ENCODE measurements around the gene FAM221B.

The FAM221B gene

DNA sequence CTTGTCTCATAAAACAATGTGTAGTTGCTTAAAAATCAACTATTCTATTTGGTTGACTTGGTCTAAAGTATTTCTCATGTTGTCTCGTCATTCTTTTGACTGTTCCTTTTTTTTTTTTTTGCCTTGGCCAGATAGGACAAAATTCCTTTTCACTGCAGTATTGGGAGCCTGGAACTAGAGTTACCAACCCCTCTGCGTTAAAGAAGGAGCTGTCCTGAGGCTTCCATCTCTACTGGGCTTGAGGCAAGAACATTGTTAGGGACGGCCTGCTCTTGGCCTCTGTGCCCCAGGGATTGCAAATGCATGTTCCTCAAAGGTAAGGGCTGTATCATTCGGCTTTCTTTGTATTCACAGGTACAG, 38.5 kb downstream of the FAM221B start:
- no peak for DNase-seq

DNA sequence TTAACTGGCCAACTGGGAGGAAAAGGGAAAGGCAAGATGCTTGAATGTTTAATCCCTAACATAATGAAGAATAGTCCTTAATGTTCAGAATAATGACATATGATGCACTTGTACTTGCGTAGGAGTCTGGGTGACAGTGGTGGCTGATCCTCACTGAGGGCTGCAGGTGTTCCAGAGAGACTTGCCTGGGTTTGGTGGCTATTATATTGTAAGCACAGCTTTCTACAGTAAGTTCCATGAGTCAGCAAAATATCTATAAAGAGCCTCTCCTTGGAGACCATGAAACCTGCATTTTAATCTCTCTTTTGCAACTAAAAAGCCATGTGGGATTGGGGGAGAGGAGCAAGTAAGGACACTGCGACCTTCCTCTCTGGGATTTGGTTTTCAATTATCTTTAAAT, 39.0 kb downstream of the FAM221B start:
- no peak for DNase-seq

DNA sequence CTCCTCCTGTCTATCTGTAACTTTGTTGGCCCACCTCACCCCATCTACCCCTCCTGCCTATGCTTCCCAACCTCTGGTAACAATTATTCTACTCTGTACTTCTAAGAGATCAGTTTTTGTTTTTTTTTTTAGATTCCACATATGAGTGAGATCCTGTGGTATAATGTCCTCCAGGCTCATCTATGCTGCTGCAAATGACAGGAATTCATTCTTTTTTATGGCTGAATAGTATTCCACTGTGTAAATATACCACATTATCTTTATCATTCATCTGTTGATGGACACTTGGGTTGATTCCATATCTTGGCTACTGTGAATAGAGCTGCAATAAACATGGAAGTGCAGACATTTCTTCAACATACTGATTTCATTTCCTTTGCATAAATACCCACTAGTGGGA, 45.1 kb downstream of the FAM221B start:
- DNase-seq = no peak

DNA sequence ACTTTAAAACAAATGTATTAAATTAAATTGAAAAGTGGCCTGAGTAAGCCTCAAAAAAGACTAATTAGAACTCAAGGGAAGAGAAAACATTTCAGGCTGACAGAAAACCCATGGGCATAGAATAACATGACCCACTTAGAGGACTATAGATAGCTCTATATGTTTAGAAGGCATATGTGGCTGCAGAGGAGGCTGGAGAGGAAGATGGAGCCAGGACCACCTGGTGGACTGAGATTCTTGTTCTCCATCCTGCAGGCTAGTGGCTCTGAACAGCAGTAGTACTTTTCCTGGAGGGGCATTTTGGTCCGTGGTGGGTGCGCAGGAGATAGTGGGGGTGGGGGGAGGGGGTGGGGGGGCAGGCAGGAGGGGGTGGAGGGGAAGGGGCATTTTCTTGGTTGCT, 47.5 kb downstream of the FAM221B start:
- DNase-seq = no peak

DNA sequence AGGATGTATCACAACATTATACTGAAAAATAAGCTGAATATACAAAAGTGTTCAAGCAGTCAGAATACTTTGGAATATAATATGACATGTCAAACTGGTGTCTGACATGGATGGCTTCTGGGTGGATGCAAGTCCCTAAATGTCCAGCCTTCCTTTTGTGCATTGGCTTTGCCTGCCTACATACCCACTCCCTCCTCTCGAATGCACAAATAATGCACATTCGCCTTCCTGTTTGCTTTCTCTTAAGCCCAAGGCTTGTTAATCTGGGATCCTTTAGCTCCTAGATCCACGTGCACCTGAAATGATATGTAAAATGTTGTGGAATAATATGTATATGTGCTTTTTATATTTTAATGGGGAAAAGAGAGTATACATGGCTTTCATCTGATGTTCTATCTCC, 50.0 kb downstream of the FAM221B start:
- no peak for DNase-seq

DNA sequence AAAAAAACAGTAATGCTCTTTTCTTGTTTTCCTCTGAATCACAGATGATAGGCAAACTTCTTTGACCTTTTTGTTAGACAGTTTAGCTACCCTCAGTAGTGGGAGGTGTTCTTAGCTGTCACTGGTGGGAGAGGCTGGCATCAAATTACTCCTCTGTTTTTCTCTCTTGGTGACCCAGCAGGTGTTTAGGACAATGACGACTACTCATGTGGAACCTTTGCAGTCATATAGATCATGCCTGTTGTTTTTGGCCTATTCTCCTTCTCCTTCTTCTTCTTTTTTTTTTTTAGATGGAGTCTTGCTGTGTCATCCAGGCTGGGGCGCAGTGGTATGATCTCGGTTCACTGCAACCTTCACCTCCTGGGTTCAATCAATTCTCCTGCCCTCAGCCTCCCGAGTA, 52.5 kb downstream of the FAM221B start:
- peak; percentile 85 for DNase-seq

DNA sequence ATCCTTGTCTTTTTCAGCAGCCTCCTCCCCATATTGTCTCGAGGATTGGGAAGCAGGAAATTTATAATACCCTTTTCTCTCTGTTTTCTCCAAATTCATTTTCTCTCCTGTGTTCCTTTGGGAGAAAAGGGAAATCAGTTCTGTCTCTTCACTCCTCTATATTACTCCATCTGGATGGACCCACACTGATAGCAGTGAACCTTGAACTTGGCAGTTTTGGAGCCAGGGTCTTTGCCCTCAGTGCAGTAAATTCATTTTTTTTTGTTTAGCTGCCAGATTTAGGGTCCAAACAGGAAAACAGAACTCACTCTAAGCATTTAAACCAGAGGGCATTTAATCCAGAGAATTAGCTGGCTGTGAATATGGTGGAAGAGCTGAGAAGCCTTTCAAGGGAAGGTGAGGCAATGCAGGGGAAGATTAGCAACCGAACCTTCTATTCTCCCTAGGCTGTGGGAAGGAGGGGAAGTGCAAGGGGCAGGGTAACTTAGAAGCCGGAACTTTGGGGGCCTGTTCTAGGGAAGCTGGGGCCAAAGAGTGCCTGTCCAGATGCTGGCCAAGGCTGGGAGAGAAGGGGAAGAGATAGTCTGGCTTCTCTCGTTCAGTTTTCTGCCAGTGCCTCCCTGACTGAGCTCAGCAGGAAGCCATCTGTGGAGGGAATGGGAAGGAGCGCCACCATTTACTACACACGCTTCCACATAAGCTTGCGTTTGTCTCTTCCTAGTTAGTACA, 53.5 kb downstream of the FAM221B start:
- peak; percentile 10 for DNase-seq

DNA sequence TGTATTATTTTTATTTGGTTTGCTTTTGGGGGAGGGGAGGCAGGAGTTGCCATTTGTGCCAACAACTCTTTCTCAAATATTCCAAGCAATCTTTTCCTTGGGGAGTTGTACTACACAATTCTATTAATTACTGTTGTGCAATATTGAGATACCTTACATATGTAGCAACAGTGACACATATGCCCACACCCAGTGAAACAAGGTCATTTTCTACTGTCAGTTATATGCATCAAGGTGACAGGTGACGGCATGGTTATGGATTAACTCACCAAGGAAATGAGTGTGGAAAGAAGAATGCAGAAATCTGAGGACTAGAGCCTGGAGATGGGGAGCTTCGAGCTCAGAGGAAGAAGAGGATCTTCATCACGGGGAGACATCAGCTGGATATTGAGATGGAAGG, 56.6 kb downstream of the FAM221B start:
- DNase-seq = peak; percentile 49

DNA sequence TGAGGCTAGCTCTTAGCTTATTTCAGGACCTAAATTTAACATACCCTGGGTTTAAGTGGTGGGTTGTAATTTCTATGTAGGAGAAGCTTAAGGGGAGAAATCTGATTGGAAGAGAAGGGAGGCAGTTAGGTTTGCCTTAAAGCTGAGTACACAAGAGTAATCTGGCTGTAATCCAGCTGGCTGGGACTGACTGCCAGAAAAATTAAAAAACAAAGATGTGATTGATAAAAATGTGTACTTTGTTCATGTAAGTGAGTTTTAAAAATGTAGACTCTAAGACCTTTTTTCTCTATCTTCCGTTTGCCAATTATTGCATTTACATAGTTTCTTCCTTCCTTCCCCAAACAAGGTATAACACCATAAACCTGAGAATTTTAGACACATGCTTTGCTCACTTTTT, 57.0 kb downstream of the FAM221B start:
- DNase-seq = peak; percentile 73

DNA sequence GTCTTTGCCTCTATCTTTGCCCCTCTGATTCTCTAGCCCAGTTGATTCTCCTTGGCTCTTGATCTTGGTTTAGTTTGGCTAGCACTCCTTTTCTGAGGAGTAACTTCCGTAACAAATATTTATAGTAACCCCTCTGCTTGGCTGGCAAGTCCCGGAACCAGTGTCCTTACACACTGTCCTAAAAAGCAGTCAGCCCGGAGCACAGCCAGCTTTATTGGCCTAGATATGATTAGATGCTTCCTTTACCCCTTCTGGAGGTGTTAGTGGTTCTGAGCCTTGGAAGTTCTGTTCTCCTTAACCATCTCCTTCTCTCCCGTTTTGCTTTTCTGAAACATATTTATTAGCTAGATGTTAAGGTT, 57.5 kb downstream of the FAM221B start:
- DNase-seq = no peak

DNA sequence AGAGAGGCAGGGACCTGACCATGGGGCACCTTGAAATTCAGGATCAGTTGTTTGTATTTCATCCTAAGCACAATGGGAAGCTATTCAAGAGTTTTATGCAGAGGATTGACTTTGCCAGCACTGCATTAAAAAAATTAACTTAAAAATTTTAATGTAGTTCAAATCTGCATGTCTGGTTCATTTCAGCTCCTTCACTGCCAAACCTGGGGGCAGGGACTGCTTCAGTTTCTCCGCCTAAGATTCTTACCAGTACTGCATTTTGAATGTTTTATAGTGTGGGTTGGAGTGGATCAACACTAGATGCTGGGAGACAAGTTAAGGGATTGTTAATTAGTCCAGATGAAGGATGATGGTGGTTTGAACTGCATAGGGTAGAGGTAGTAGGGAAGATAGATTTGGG, 58.8 kb downstream of the FAM221B start:
- no peak for DNase-seq

DNA sequence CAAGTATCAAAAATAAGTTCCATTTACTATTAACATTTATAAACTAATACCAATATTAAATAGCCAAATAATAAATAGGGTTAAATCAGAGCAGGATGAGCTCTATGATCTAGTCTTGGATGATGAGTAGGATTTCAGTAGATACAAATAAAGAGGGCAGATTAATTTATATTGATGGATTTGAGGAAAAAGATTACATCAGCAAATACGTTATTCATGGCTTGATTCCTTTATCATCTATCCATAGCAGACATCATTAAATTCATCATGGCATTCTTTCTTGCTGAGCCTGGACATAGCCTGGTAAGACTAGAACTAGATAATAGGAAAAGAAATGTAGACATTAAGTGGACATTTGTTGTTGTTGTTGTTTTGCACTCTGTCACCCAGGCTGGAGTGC, 61.1 kb downstream of the FAM221B start:
- DNase-seq = no peak

DNA sequence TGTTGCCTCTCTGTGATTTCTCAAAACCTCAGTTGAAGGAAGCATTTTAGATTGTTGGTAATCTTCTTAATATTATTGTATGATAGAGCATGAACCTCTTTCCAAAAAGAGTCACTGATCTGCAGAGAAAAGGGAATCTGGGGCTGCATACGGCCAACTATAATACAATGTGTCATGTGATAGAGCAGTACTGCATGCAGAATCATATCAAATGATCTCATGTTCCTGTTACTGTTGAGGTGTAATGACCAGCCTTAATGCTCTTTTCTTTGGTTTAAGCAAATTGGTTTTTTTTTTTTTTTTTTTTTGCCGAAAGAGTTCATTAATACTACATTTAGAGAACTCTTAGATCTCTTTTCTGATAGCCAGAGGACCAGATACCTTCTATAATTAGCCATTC, 61.5 kb downstream of the FAM221B start:
- DNase-seq = no peak
